ENCODE measurements around the gene GALR2. TPM values are rescaled to one million over a fixed set of nuclear protein-coding genes. Genes with fewer than 3 reads are reported as not detected.

The GALR2 gene
- total and polyA plus RNA-seq, 9 of the 15 experiments (the other 6 are each of a cell fraction or from before 2014, with no cell fraction given) = 0.34 TPM; not detected in 8

- no TSS peak for BruUV-seq (replicated peaks)
- Histone ChIP-seq H3K9me3 (replicated peaks; ENCODE audit: control insufficient read depth, insufficient read depth, low read depth, low read length) (no peaks in the 10 kb centered on the region), H3K4me1 (replicated peaks in 1 of 2; ENCODE audit: control insufficient read depth in 2 of 2, insufficient read depth in 2 of 2, low read length in 2 of 2) (peaks cover 9 to 10% of the 10 kb centered on the region in 2 experiments; a peak in 3 of 5 replicates), H3K9ac (ENCODE audit: insufficient read depth in 1 of 2, low read depth in 2 of 2, low read length in 2 of 2) (no peak overlapping the region), H3K4me2 (ENCODE audit: insufficient read depth, low read length) (no peak overlapping the region), H3K79me2 (ENCODE audit: control insufficient read depth, insufficient read depth, low read length) (no peaks in the 10 kb centered on the region), H3K9me1 (ENCODE audit: control insufficient read depth, insufficient read depth, low read length) (no peaks in the 10 kb centered on the region), H3K4me3 (no peak overlapping the region), H3K36me3 (ENCODE audit: control insufficient read depth, insufficient read depth, low read length) (peaks cover 67% of the 10 kb centered on the region; the same call in 2 of the 3 replicates), H4K20me1 (replicated peaks; ENCODE audit: control insufficient read depth, insufficient read depth, low read length) (no peaks in the 10 kb centered on the region; the same call in 1 of the 2 replicates), H2AFZ (ENCODE audit: low read depth, low read length) (no peak overlapping the region), H3K27ac (ENCODE audit: extremely low read depth, low read depth, low read length) (no peak overlapping the region), H3K27me3 (ENCODE audit: control insufficient read depth in 2 of 2, insufficient read depth in 2 of 2, low read length in 2 of 2) (no peaks in the 10 kb centered on the region)
- WGBS (ENCODE audit: insufficient coverage, low coverage, missing lambda C conversion rate) = 92% methylated on average over 11 of the region's 11 CpGs
- FAIRE-seq (no peak), DNase-seq (ENCODE audit: extremely low read depth in 1 of 4, low spot score in 3 of 4) (no peak), ATAC-seq (no peak)
- in situ Hi-C loops (cut with MboI) = no loop called here
- CTCF ChIA-PET (ENCODE audit: low intra/inter-chr PET ratio) = no interaction called here
- POLR2A ChIA-PET = interaction anchor here (0.6 to 2.5 kb wide), 7 partner anchors 10 to 319 kb away, joined by 3 to 8 read pairs (median 3); no protein-coding TSS in a partner anchor
- TF ChIP-seq SMAD4 (CRISPR knock-in tag; conservative IDR thresholded peaks at IDR 0.05) = no peak
- no peak for TF ChIP-seq ZNF134 (CRISPR knock-in tag; conservative IDR thresholded peaks at IDR 0.05)
- intact Hi-C loops (cut with micrococcal nuclease) = no loop called here
Measured at GRCh38 chr17:76094046-76094445, 19.5 kb downstream of the GALR2 start.

GRCh38 chr17:76095943-76096342 is 21.4 kb downstream of the GALR2 start:
- Histone ChIP-seq H3K9ac (ENCODE audit: insufficient read depth in 1 of 2, low read depth in 2 of 2, low read length in 2 of 2) (no peak overlapping the region), H3K4me1 (replicated peaks in 1 of 2; ENCODE audit: control insufficient read depth in 2 of 2, insufficient read depth in 2 of 2, low read length in 2 of 2) (peaks cover 9 to 10% of the 10 kb centered on the region in 2 experiments; a peak in 3 of 5 replicates), H3K4me3 (no peak overlapping the region), H3K27me3 (ENCODE audit: control insufficient read depth in 2 of 2, insufficient read depth in 2 of 2, low read length in 2 of 2) (no peaks in the 10 kb centered on the region), H3K4me2 (ENCODE audit: insufficient read depth, low read length) (no peak overlapping the region), H3K9me3 (replicated peaks; ENCODE audit: control insufficient read depth, insufficient read depth, low read depth, low read length) (no peaks in the 10 kb centered on the region), H3K79me2 (ENCODE audit: control insufficient read depth, insufficient read depth, low read length) (no peaks in the 10 kb centered on the region), H3K27ac (ENCODE audit: extremely low read depth, low read depth, low read length) (no peak overlapping the region), H3K9me1 (ENCODE audit: control insufficient read depth, insufficient read depth, low read length) (no peaks in the 10 kb centered on the region), H4K20me1 (replicated peaks; ENCODE audit: control insufficient read depth, insufficient read depth, low read length) (no peaks in the 10 kb centered on the region; the same call in 1 of the 2 replicates), H2AFZ (ENCODE audit: low read depth, low read length) (no peak overlapping the region), H3K36me3 (ENCODE audit: control insufficient read depth, insufficient read depth, low read length) (peaks cover 64% of the 10 kb centered on the region; the same call in 2 of the 3 replicates)
- in situ Hi-C loops (cut with MboI) = no loop called here
- FAIRE-seq (no peak), DNase-seq (ENCODE audit: extremely low read depth in 1 of 4, low spot score in 3 of 4) (no peak), ATAC-seq (no peak)
- ChIA-PET POLR2A (interaction anchor here (1.5 kb wide), 1 partner anchor 9 kb away, joined by 4 read pairs; no protein-coding TSS in a partner anchor), CTCF (ENCODE audit: low intra/inter-chr PET ratio) (no interaction called here)
- 84% methylated on average over 9 of the region's 13 CpGs for WGBS (ENCODE audit: insufficient coverage, low coverage, missing lambda C conversion rate)
- intact Hi-C loops (cut with micrococcal nuclease) = no loop called here
- no TSS peak for BruUV-seq (replicated peaks)
- TF ChIP-seq ZBTB33 (CRISPR knock-in tag; IDR thresholded peaks at IDR 0.05) (peak; percentile 81), ZNF639 (CRISPR knock-in tag; conservative IDR thresholded peaks at IDR 0.05 in 1 of 2, IDR thresholded peaks at IDR 0.05 in 1 of 2) (no peak)

Measured in K562 (cell line).